Smooth muscle cell (in vitro differentiated cells): ENCODE results near the gene CEP89. TPM values are rescaled to one million over a fixed set of nuclear protein-coding genes. Genes with fewer than 3 reads are reported as not detected.
"Not testable (repeated sequence)": the region's sequence is repeated elsewhere in the genome, so short reads cannot be mapped to it uniquely, and the experiment has no call there.

Experiments
- DNase-seq: peaks from one replicate; lab custom pipeline; 2025; ENCODE audit not compliant: unreplicated experiment; lab: John Stamatoyannopoulos, UW
- H2AFZ ChIP-seq: fragments of 200-600 bp; sonication (generic); 2 replicates; pipeline ENCODE4 v1.6.0; 2016; ENCODE audit warnings: antibody characterized with exemption, low read depth, mild to moderate bottlenecking
- H3F3A ChIP-seq: fragments of 200-600 bp; sonication (generic); 2 replicates; pipeline ENCODE4 v1.6.0; 2017; ENCODE audit warnings: antibody characterized with exemption, low read depth
- H3K27ac ChIP-seq: fragments of 200-600 bp; sonication (generic); 2 replicates; pipeline ENCODE4 v1.5.1; 2016; ENCODE audit warnings: low read depth, mild to moderate bottlenecking
- H3K27me3 ChIP-seq: fragments of 200-600 bp; sonication (generic); 2 replicates; pipeline ENCODE4 v1.6.1; 2016; ENCODE audit warnings: low read depth, mild to moderate bottlenecking
- H3K36me3 ChIP-seq: fragments of 200-600 bp; sonication (generic); 2 replicates; pipeline ENCODE4 v1.5.1; 2016; ENCODE audit warnings: low read depth
- H3K4me1 ChIP-seq: fragments of 200-600 bp; sonication (generic); 2 replicates; pipeline ENCODE4 v1.5.1; 2016; ENCODE audit warnings: low read depth
- H3K4me2 ChIP-seq: fragments of 200-600 bp; sonication (generic); 2 replicates; pipeline ENCODE4 v1.6.0; 2016; ENCODE audit warnings: mild to moderate bottlenecking
- H3K4me3 ChIP-seq: fragments of 200-600 bp; sonication (generic); 2 replicates; pipeline ENCODE4 v1.5.1; 2016; ENCODE audit warnings: mild to moderate bottlenecking
- H3K79me2 ChIP-seq: fragments of 200-600 bp; sonication (generic); 2 replicates; pipeline ENCODE4 v1.6.0; 2016; ENCODE audit warnings: low read depth, mild to moderate bottlenecking
- H3K9ac ChIP-seq: fragments of 200-600 bp; sonication (generic); 2 replicates; pipeline ENCODE4 v1.6.0; 2016; ENCODE audit warnings: low read depth
- H3K9me3 ChIP-seq: fragments of 200-600 bp; sonication (generic); replicated peaks from 2 replicates; pipeline ENCODE4 v1.5.1; 2016; ENCODE audit warnings: low read depth
- H4K20me1 ChIP-seq: fragments of 200-600 bp; sonication (generic); 2 replicates; pipeline ENCODE4 v1.6.0; 2016; ENCODE audit warnings: low read depth
- CTCF ChIP-seq: fragments of 200-600 bp; sonication (generic); IDR thresholded peaks from 2 replicates; pipeline ENCODE4 v1.5.1; 2017; ENCODE audit warnings: borderline replicate concordance, mild to moderate bottlenecking, antibody characterized with exemption; ENCODE audit not compliant: insufficient read depth, poor library complexity, severe bottlenecking
- WGBS: methylation state at CpG from one replicate; pipeline ENCODE4 v1.1.7; 2016; ENCODE audit warnings: low lambda C conversion rate; 5-methylcytosine and 5-hydroxymethylcytosine counted together
- polyA plus RNA-seq: library from polyadenylated mRNA; unstranded; fragments of >200 nt; fragmentation: Nextera tagmentation; extraction: Ambion mirVana; gene quantifications from 2 replicates; pipeline ENCODE4 v1.2.1, GENCODE V29; 2016
- total RNA-seq: library from RNA; depleted of rRNA; stranded (reverse); fragments of >200 nt; gene quantifications from 2 replicates; pipeline ENCODE4 v1.2.3, GENCODE V29; 2014

CEP89 gene
- total and polyA plus RNA-seq, 2 experiments from 2014 or later: 11.7 to 19.6 TPM

DNA sequence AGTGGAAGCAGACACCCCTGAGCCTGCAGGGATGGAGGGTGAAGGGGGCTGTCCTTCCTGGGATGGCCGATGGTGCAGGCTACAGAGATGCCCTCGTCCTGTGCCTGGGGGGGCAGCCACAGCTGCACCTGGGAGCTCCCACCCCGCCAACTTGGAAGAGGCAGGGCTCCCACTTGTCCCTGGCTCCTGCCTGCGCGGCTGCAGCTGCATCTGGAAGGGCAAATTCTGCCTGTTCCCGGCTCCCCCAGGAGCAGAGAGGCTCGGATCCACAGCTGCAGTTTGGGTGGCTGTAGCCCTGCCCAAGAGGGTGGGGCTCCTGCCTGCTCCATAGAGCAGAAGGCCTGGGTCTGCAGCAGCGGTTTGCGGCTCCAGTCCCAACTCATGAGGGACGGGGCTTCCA is 2.2 kb downstream of the CEP89 start:
- H3K4me3 ChIP-seq: no peak overlapping the region
- no peak for DNase-seq
- no peak overlapping the region for H3K27ac ChIP-seq
- H3K27me3 ChIP-seq: no peaks in the 10 kb centered on the region
- H2AFZ ChIP-seq: no peak overlapping the region
- no peaks in the 10 kb centered on the region for H3F3A ChIP-seq
- no peak overlapping the region for H3K9ac ChIP-seq
- H3K9me3 ChIP-seq: no peaks in the 10 kb centered on the region
- no peak overlapping the region for H3K4me2 ChIP-seq
- no peaks in the 10 kb centered on the region for H4K20me1 ChIP-seq
- TF ChIP-seq CTCF: no peak
- peaks cover 28% of the 10 kb centered on the region for H3K79me2 ChIP-seq
- H3K36me3 ChIP-seq: no peaks in the 10 kb centered on the region
- peaks cover 8% of the 10 kb centered on the region for H3K4me1 ChIP-seq
- 98% methylated on average over 10 of the region's 10 CpGs for WGBS

- Histone ChIP-seq H3K27ac (no peak overlapping the region), H3K9me3 (no peaks in the 10 kb centered on the region), H3K79me2 (peaks cover 28% of the 10 kb centered on the region), H3F3A (no peaks in the 10 kb centered on the region), H4K20me1 (no peaks in the 10 kb centered on the region), H3K4me3 (no peak overlapping the region), H3K4me1 (peaks cover 8% of the 10 kb centered on the region), H2AFZ (no peak overlapping the region), H3K27me3 (no peaks in the 10 kb centered on the region), H3K36me3 (no peaks in the 10 kb centered on the region), H3K9ac (no peak overlapping the region), H3K4me2 (no peak overlapping the region)
- DNase-seq: no peak
- WGBS: 96% methylated on average over 9 of the region's 9 CpGs
- TF ChIP-seq CTCF: no peak
Measured at GRCh38 chr19:32966750-32967149, 5.0 kb downstream of the CEP89 start.

DNA sequence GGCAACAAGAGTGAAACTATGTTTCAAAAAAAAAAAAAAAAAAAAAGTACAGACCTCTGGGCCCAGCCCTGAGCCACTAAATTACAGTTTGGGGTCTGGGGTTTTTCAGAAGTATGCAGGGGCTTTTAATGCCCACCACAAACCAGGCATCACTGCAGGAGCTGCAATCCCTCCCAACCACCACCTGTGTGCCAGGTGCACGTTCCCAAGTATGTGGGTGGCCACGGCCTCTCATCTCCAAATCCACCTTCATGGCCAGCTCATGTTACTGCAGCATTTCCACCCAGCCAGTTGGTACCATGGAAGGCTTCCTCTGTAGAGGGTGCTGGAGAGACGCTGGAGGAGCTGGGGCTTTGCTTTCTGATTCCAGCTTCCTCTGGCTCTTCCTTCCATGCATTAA is 26.5 kb downstream of the CEP89 start:
- no peaks in the 10 kb centered on the region for H4K20me1 ChIP-seq
- H3F3A ChIP-seq: no peaks in the 10 kb centered on the region
- H2AFZ ChIP-seq: no peak overlapping the region
- no peaks in the 10 kb centered on the region for H3K79me2 ChIP-seq
- no peaks in the 10 kb centered on the region for H3K27me3 ChIP-seq
- H3K36me3 ChIP-seq: peaks cover 8% of the 10 kb centered on the region
- no peaks in the 10 kb centered on the region for H3K9me3 ChIP-seq
- no peak overlapping the region for H3K4me3 ChIP-seq
- no peak overlapping the region for H3K4me2 ChIP-seq
- TF ChIP-seq CTCF: no peak
- 63% methylated on average over 3 of the region's 3 CpGs for WGBS
- H3K9ac ChIP-seq: no peak overlapping the region
- H3K27ac ChIP-seq: no peak overlapping the region
- H3K4me1 ChIP-seq: no peaks in the 10 kb centered on the region
- no peak for DNase-seq

- H3K4me3 ChIP-seq, H3K4me2 ChIP-seq, H4K20me1 ChIP-seq, H2AFZ ChIP-seq, H3K79me2 ChIP-seq, DNase-seq, H3K4me1 ChIP-seq, H3K27ac ChIP-seq, H3K9ac ChIP-seq, H3F3A ChIP-seq, H3K36me3 ChIP-seq, H3K9me3 ChIP-seq, H3K27me3 ChIP-seq: not testable (repeated sequence)
- WGBS: 97% methylated on average over 5 of the region's 5 CpGs
Measured at GRCh38 chr19:32941273-32941672, 30.5 kb downstream of the CEP89 start.
